SK-N-SH (cell line): Measurements from ENCODE around the gene CLEC16A.
A peak's percentile ranks its signal among the peaks of the same experiment; 100 is the strongest.

ENCODE experiments used
- EP300 ChIP-seq, 2 experiments: IDR thresholded peaks; 2 replicates each; pipeline versions ENCODE4 v1.4.0 to v1.6.1; 2012; ENCODE audit warnings: borderline replicate concordance in 1 of 2, low read depth in 1 of 2, low read length in 1 of 2
- GABPA ChIP-seq: IDR thresholded peaks from 2 replicates; pipeline ENCODE4 v1.4.0; 2012; ENCODE audit warnings: low read depth, mild to moderate bottlenecking
- JUND ChIP-seq: IDR thresholded peaks from 2 replicates; pipeline ENCODE4 v1.4.0; 2012
- POLR2AphosphoS5 ChIP-seq: IDR thresholded peaks from 2 replicates; pipeline ENCODE4 v1.6.1; 2012; ENCODE audit warnings: low read depth, low read length
- RAD21 ChIP-seq: IDR thresholded peaks from 2 replicates; pipeline ENCODE4 v1.6.1; 2012; ENCODE audit warnings: mild to moderate bottlenecking, low read length
- RCOR1 ChIP-seq: fragments of 150-350 bp; IDR thresholded peaks from 2 replicates; pipeline ENCODE4 v1.6.1; 2017; ENCODE audit warnings: antibody characterized with exemption, low read length
- SMC3 ChIP-seq: IDR thresholded peaks from 2 replicates; pipeline ENCODE4 v1.6.1; 2012; ENCODE audit warnings: low read depth, low read length, improper control_type of control experiment
- TCF12 ChIP-seq: IDR thresholded peaks from 2 replicates; pipeline ENCODE4 v1.4.0; 2012
- YY1 ChIP-seq: IDR thresholded peaks from 2 replicates; pipeline ENCODE4 v1.4.0; 2012; ENCODE audit warnings: low read depth, mild to moderate bottlenecking
- TF ChIP-seq, protein P1 (sequence below): fragments of 200-600 bp; sonication (generic); IDR thresholded peaks from 2 replicates; pipeline ENCODE4 v1.6.1; 2017; ENCODE audit warnings: antibody characterized with exemption, mild to moderate bottlenecking, moderate library complexity
- TF ChIP-seq, protein P2 (sequence below): fragments of 150-350 bp; IDR thresholded peaks from 2 replicates; pipeline ENCODE4 v1.6.1; 2016; ENCODE audit warnings: mild to moderate bottlenecking, low read depth, low read length
- TF ChIP-seq, protein P3 (sequence below): fragments of 150-350 bp; IDR thresholded peaks from 2 replicates; pipeline ENCODE4 v1.6.1; 2017; ENCODE audit warnings: antibody characterized with exemption, low read length, low read depth, borderline replicate concordance
- TF ChIP-seq, protein P4 (sequence below): IDR thresholded peaks from 2 replicates; pipeline ENCODE4 v1.4.0; 2012; ENCODE audit warnings: low read depth, borderline replicate concordance
- TF ChIP-seq, protein P5 (sequence below): IDR thresholded peaks from 2 replicates; pipeline ENCODE4 v1.4.0; 2012; ENCODE audit warnings: low read depth

DNA sequence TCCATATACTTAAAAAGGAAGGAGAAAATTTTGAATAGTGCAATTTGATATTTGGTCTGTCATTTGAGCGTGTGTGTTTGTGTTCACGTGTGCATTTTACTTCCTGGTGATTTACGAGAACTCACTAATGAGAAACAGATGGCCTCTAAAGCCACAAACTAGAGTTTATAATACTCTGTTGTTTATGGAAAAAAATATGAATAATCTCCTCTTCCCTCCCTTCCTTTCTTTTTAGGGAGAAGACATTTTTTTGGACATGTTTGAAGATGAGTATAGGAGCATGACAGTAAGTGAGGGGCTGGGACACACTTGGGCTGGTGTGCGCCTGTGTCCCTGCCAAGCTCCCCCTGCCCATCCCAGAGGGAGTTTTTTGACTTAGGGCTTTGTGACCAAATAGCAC lies 102.7 kb downstream of the CLEC16A start:
- TF ChIP-seq, protein P1, sequence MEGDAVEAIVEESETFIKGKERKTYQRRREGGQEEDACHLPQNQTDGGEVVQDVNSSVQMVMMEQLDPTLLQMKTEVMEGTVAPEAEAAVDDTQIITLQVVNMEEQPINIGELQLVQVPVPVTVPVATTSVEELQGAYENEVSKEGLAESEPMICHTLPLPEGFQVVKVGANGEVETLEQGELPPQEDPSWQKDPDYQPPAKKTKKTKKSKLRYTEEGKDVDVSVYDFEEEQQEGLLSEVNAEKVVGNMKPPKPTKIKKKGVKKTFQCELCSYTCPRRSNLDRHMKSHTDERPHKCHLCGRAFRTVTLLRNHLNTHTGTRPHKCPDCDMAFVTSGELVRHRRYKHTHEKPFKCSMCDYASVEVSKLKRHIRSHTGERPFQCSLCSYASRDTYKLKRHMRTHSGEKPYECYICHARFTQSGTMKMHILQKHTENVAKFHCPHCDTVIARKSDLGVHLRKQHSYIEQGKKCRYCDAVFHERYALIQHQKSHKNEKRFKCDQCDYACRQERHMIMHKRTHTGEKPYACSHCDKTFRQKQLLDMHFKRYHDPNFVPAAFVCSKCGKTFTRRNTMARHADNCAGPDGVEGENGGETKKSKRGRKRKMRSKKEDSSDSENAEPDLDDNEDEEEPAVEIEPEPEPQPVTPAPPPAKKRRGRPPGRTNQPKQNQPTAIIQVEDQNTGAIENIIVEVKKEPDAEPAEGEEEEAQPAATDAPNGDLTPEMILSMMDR: no peak
- no peak; the same call in 1 of the 2 replicates for TF ChIP-seq RAD21
- no peak for TF ChIP-seq SMC3
- TF ChIP-seq, protein P2, sequence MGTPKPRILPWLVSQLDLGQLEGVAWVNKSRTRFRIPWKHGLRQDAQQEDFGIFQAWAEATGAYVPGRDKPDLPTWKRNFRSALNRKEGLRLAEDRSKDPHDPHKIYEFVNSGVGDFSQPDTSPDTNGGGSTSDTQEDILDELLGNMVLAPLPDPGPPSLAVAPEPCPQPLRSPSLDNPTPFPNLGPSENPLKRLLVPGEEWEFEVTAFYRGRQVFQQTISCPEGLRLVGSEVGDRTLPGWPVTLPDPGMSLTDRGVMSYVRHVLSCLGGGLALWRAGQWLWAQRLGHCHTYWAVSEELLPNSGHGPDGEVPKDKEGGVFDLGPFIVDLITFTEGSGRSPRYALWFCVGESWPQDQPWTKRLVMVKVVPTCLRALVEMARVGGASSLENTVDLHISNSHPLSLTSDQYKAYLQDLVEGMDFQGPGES: no peak
- TF ChIP-seq, protein P3, sequence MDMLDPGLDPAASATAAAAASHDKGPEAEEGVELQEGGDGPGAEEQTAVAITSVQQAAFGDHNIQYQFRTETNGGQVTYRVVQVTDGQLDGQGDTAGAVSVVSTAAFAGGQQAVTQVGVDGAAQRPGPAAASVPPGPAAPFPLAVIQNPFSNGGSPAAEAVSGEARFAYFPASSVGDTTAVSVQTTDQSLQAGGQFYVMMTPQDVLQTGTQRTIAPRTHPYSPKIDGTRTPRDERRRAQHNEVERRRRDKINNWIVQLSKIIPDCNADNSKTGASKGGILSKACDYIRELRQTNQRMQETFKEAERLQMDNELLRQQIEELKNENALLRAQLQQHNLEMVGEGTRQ: peak; percentile 47; the same call in 1 of the 2 replicates
- no peak for TF ChIP-seq RCOR1
- no peak for TF ChIP-seq YY1
- TF ChIP-seq, protein P4, sequence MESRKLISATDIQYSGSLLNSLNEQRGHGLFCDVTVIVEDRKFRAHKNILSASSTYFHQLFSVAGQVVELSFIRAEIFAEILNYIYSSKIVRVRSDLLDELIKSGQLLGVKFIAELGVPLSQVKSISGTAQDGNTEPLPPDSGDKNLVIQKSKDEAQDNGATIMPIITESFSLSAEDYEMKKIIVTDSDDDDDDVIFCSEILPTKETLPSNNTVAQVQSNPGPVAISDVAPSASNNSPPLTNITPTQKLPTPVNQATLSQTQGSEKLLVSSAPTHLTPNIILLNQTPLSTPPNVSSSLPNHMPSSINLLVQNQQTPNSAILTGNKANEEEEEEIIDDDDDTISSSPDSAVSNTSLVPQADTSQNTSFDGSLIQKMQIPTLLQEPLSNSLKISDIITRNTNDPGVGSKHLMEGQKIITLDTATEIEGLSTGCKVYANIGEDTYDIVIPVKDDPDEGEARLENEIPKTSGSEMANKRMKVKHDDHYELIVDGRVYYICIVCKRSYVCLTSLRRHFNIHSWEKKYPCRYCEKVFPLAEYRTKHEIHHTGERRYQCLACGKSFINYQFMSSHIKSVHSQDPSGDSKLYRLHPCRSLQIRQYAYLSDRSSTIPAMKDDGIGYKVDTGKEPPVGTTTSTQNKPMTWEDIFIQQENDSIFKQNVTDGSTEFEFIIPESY: no peak
- TF ChIP-seq JUND: no peak; the same call in 1 of the 2 replicates
- TF ChIP-seq POLR2AphosphoS5: peak; percentile 70; the same call in 1 of the 2 replicates
- TF ChIP-seq TCF12: peak; percentile 98
- TF ChIP-seq EP300 (IDR thresholded peaks at IDR 0.05; ENCODE audit: borderline replicate concordance in 1 of 2, low read depth in 1 of 2, low read length in 1 of 2): peak; percentile 66 to 80
- TF ChIP-seq, protein P5, sequence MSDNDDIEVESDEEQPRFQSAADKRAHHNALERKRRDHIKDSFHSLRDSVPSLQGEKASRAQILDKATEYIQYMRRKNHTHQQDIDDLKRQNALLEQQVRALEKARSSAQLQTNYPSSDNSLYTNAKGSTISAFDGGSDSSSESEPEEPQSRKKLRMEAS: peak; percentile 53; the same call in 1 of the 2 replicates
- no peak for TF ChIP-seq GABPA
